HCT116 (cell line): ENCODE data around the gene UBE3D. TPM values are rescaled to one million over a fixed set of nuclear protein-coding genes. Genes with fewer than 3 reads are reported as not detected.

Source experiments
- ATAC-seq: fragments of 200-7000 bp; cut with Tn5 transposase; 2 replicates; pipeline ENCODE4 v1.9.1; 2020; ENCODE audit warnings: mild to moderate bottlenecking, moderate library complexity
- BruUV-seq: library from RNA; stranded (reverse); fragments of 400-500 nt; replicated peaks from 2 replicates; lab custom pipeline; 2021; lab: Mats Ljungman, UMichigan
- CTCF ChIA-PET: fragments of 300-600 bp; sonication (Branson Sonifier 250); formaldehyde crosslinking; loops from one replicate; lab custom pipeline; 2021; ENCODE audit warnings: antibody characterized with exemption; lab: Charles Lee
- POLR2A ChIA-PET: fragments of 300-600, 350-600 bp; sonication (Branson Sonifier 250); formaldehyde crosslinking; loops from one replicate; lab custom pipeline; 2021; ENCODE audit warnings: antibody characterized with exemption; lab: Charles Lee
- RAD21 ChIA-PET, 2 experiments: fragments of 300-600 bp; sonication (Branson Sonifier 250); formaldehyde crosslinking; loops; one replicate each; lab custom pipeline; 2023; ENCODE audit warnings: low total read pairs in 2 of 2; ENCODE audit not compliant: uncharacterized antibody in 2 of 2, unreplicated experiment in 2 of 2, low non-redundant PET in 1 of 2; lab: Charles Lee
- DNase-seq: peaks from one replicate; pipeline ENCODE4 v3.0.0-alpha.2; 2010; ENCODE audit warnings: low read depth, low spot score
- H2AFZ ChIP-seq: fragments of 200-600 bp; shearing (Covaris generic), sonication (generic); 2 replicates; pipeline ENCODE4 v1.6.1; 2017; ENCODE audit warnings: low read depth, mixed run types, mixed read lengths, antibody characterized with exemption, low read length; ENCODE audit not compliant: poor library complexity, severe bottlenecking
- H3K27ac ChIP-seq: 2 replicates; pipeline ENCODE4 v1.5.1; 2012; ENCODE audit warnings: low read depth, low read length
- H3K27me3 ChIP-seq: fragments of 200-600 bp; sonication (generic); 2 replicates; pipeline ENCODE4 v1.6.1; 2016; ENCODE audit warnings: mixed run types, low read length, mixed read lengths; ENCODE audit not compliant: insufficient read depth
- H3K36me3 ChIP-seq, 2 experiments: fragments of 200-500 bp in 1 of 2; fragments of 200-600 bp in 1 of 2; sonication (Bioruptor generic) in 1 of 2; sonication (generic) in 1 of 2; 2 replicates each; pipeline versions ENCODE4 v1.5.1 to v1.6.1; 2014 to 2016; ENCODE audit warnings: low read length in 2 of 2, inconsistent platforms in 1 of 2, mixed read lengths in 1 of 2, mixed run types in 1 of 2; ENCODE audit not compliant: insufficient read depth in 2 of 2, control insufficient read depth in 1 of 2
- H3K4me1 ChIP-seq, 2 experiments: fragments of 200-600 bp in 1 of 2; sonication (generic) in 1 of 2; 2 replicates each; pipeline versions ENCODE4 v1.5.1 to v1.6.1; 2012 to 2017; ENCODE audit warnings: low read length in 2 of 2, inconsistent platforms in 1 of 2, mild to moderate bottlenecking in 1 of 2, mixed read lengths in 1 of 2, mixed run types in 1 of 2, moderate library complexity in 1 of 2; ENCODE audit not compliant: insufficient read depth in 2 of 2, control insufficient read depth in 1 of 2
- H3K4me2 ChIP-seq: fragments of 200-600 bp; sonication (generic); 2 replicates; pipeline ENCODE4 v1.6.1; 2017; ENCODE audit warnings: mixed run types, low read length, mixed read lengths
- H3K4me3 ChIP-seq, 2 experiments: fragments of 200-600 bp in 1 of 2; sonication (generic) in 1 of 2; replicated peaks in 1 of 2; 2 replicates each; pipeline ENCODE4 v1.5.1; 2011 to 2016; ENCODE audit warnings: low read length in 2 of 2, control low read depth in 1 of 2, low read depth in 1 of 2, mild to moderate bottlenecking in 1 of 2, mixed read lengths in 1 of 2, mixed run types in 1 of 2
- H3K79me2 ChIP-seq: fragments of 200-600 bp; sonication (generic); 2 replicates; pipeline ENCODE4 v1.6.1; 2017; ENCODE audit warnings: mild to moderate bottlenecking, mixed run types, low read length, moderate library complexity, mixed read lengths; ENCODE audit not compliant: insufficient read depth
- H3K9ac ChIP-seq: fragments of 200-600 bp; sonication (generic); 2 replicates; pipeline ENCODE4 v1.6.1; 2016; ENCODE audit warnings: low read length, mixed read lengths
- H3K9me2 ChIP-seq: fragments of 200-600 bp; sonication (generic), shearing (Covaris generic); 2 replicates; pipeline ENCODE4 v1.6.1; 2017; ENCODE audit warnings: mixed run types, mild to moderate bottlenecking, moderate library complexity; ENCODE audit not compliant: insufficient read depth
- H3K9me3 ChIP-seq, 2 experiments: fragments of 200-500 bp in 1 of 2; fragments of 200-600 bp in 1 of 2; sonication (Bioruptor generic) in 1 of 2; sonication (generic) in 1 of 2; 2 replicates each; pipeline ENCODE4 v1.6.1; 2014 to 2017; ENCODE audit warnings: low read length in 2 of 2, mixed read lengths in 2 of 2, inconsistent platforms in 1 of 2, low read depth in 1 of 2, mild to moderate bottlenecking in 1 of 2, mixed run types in 1 of 2, moderate library complexity in 1 of 2; ENCODE audit not compliant: control insufficient read depth in 1 of 2, insufficient read depth in 1 of 2
- H4K20me1 ChIP-seq: fragments of 200-600 bp; sonication (generic), shearing (Covaris generic); 2 replicates; pipeline ENCODE4 v1.6.1; 2017; ENCODE audit warnings: mixed run types, mild to moderate bottlenecking, moderate library complexity; ENCODE audit not compliant: insufficient read depth
- CBX3 ChIP-seq: IDR thresholded peaks from 2 replicates; pipeline ENCODE4 v1.6.1; 2012; ENCODE audit warnings: low read depth
- EGR1 ChIP-seq: IDR thresholded peaks from 2 replicates; pipeline ENCODE4 v1.6.1; 2012; ENCODE audit warnings: low read depth
- ELF1 ChIP-seq: IDR thresholded peaks from 2 replicates; pipeline ENCODE4 v1.6.1; 2012; ENCODE audit warnings: low read depth, borderline replicate concordance
- EZH2phosphoT487 ChIP-seq: fragments of 200-600 bp; IDR thresholded peaks from 2 replicates; pipeline ENCODE4 v1.6.1; 2018; ENCODE audit warnings: antibody characterized with exemption, borderline replicate concordance
- JUND ChIP-seq: IDR thresholded peaks from 2 replicates; pipeline ENCODE4 v1.6.1; 2012
- POLR2A ChIP-seq: IDR thresholded peaks from 2 replicates; pipeline ENCODE4 v1.7.0; 2011; ENCODE audit warnings: borderline replicate concordance; ENCODE audit not compliant: insufficient read depth, insufficient read length; ENCODE audit errors: extremely low read depth
- POLR2AphosphoS5 ChIP-seq: IDR thresholded peaks from 2 replicates; pipeline ENCODE4 v1.6.1; 2011; ENCODE audit warnings: mild to moderate bottlenecking, low read depth, low read length, moderate library complexity
- RAD21 ChIP-seq: IDR thresholded peaks from 2 replicates; pipeline ENCODE4 v1.6.1; 2012; ENCODE audit warnings: low read depth, mild to moderate bottlenecking
- SRF ChIP-seq: IDR thresholded peaks from 2 replicates; pipeline ENCODE4 v1.6.1; 2012; ENCODE audit warnings: low read depth
- TCF7L2 ChIP-seq: IDR thresholded peaks from 2 replicates; pipeline ENCODE4 v1.7.0; 2011; ENCODE audit warnings: borderline replicate concordance, inconsistent platforms; ENCODE audit not compliant: insufficient read depth, insufficient read length; ENCODE audit errors: extremely low read depth
- ZNF274 ChIP-seq: fragments of 200-500 bp; sonication (Bioruptor generic); IDR thresholded peaks from 2 replicates; pipeline ENCODE4 v1.6.1; 2014; ENCODE audit warnings: mild to moderate bottlenecking, low read depth, low read length, inconsistent platforms
- intact Hi-C: fragments of 100-400 bp; cut with micrococcal nuclease; formaldehyde crosslinking; loops from 2 replicates; pipeline ENCODE4 v1.10.0; 2022
- total RNA-seq: library from RNA; stranded (reverse); gene quantifications from one replicate; pipeline ENCODE4 v1.2.1, GENCODE V29; 2021; ENCODE audit not compliant: unreplicated experiment
- TF ChIP-seq, protein P1 (sequence below), 3 experiments: fragments of 200-600 bp in 1 of 3; sonication (generic) in 1 of 3; IDR thresholded peaks in 2 of 3; conservative IDR thresholded peaks in 1 of 3; 2 replicates each; pipeline ENCODE4 v1.5.1; 2012 to 2017; ENCODE audit warnings: low read depth in 2 of 3, low read length in 2 of 3, antibody characterized with exemption in 1 of 3, borderline replicate concordance in 1 of 3, control low read depth in 1 of 3, mild to moderate bottlenecking in 1 of 3, mixed read lengths in 1 of 3, mixed run types in 1 of 3, moderate library complexity in 1 of 3; ENCODE audit not compliant: insufficient read depth in 1 of 3
- TF ChIP-seq, protein P2 (sequence below): IDR thresholded peaks from 2 replicates; pipeline ENCODE4 v1.6.1; 2012
- TF ChIP-seq, protein P3 (sequence below): IDR thresholded peaks from 2 replicates; pipeline ENCODE4 v1.6.1; 2011; ENCODE audit warnings: mild to moderate bottlenecking, low read length, moderate library complexity; ENCODE audit not compliant: insufficient replicate concordance; ENCODE audit errors: extremely low read depth
- TF ChIP-seq, protein P4 (sequence below): IDR thresholded peaks from 2 replicates; pipeline ENCODE4 v1.6.1; 2012; ENCODE audit warnings: low read depth

The UBE3D gene
- total RNA-seq, 1 experiment from 2014 or later: 9.0 TPM

DNA sequence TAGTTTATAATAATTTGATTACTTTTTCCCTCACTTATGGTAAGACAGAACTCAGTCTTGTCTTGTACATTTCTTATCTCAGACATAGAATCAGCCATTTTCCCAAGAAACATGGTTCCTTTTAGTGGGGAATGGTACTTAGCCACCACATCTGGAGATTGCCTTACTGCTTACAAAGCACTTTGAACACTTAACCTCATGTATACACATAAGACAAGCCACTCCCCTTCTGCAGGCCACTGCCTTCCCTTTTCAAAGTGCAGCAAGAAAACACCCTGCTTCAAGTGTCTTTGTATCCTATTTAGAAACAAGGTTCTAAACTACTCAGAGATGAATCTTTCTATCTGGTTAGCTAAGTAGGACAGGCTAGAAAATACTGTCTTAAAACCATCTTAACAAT, 159.2 kb downstream of the UBE3D start (continued):
- TF ChIP-seq, protein P1, sequence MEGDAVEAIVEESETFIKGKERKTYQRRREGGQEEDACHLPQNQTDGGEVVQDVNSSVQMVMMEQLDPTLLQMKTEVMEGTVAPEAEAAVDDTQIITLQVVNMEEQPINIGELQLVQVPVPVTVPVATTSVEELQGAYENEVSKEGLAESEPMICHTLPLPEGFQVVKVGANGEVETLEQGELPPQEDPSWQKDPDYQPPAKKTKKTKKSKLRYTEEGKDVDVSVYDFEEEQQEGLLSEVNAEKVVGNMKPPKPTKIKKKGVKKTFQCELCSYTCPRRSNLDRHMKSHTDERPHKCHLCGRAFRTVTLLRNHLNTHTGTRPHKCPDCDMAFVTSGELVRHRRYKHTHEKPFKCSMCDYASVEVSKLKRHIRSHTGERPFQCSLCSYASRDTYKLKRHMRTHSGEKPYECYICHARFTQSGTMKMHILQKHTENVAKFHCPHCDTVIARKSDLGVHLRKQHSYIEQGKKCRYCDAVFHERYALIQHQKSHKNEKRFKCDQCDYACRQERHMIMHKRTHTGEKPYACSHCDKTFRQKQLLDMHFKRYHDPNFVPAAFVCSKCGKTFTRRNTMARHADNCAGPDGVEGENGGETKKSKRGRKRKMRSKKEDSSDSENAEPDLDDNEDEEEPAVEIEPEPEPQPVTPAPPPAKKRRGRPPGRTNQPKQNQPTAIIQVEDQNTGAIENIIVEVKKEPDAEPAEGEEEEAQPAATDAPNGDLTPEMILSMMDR (IDR thresholded peaks at IDR 0.05 in 2 of 3, conservative IDR thresholded peaks at IDR 0.05 in 1 of 3; ENCODE audit: borderline replicate concordance in 1 of 3, insufficient read depth in 1 of 3, low read depth in 2 of 3, low read length in 2 of 3): no peak
- no peak for TF ChIP-seq EGR1

DNA sequence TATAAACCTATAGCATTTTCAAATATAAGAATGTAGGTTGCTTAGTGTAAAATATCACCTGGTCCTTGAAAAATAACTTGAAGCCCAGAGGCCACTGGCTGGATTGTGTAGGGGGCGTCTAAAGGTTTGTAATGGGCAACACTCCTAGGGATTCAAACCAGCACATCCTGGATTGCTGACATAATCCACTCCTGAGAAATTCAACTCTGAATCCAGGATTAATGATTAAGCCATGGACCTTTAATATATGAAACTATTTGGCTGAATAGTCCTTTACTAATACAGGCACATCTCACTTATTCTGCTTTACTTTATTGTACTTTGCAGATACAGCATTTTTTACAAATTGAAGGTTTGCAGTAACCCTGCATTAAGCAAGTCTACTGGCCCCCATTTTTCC, 160.8 kb downstream of the UBE3D start:
- DNase-seq (no peak), ATAC-seq (no peak)
- ChIA-PET CTCF (no interaction called here), POLR2A (no interaction called here), RAD21 (no interaction called here)
- H3K9me2 ChIP-seq: no peaks in the 10 kb centered on the region
- no peaks in the 10 kb centered on the region for H3K9me3 ChIP-seq
- BruUV-seq: no TSS peak
- H3K27ac ChIP-seq: no peak overlapping the region
- no peak overlapping the region for H2AFZ ChIP-seq
- intact Hi-C loops: no loop called here
- H4K20me1 ChIP-seq: no peaks in the 10 kb centered on the region
- H3K4me3 ChIP-seq: no peak overlapping the region
- no peak overlapping the region for H3K4me2 ChIP-seq
- H3K9ac ChIP-seq: no peak overlapping the region
- peaks cover 0 to 12% of the 10 kb centered on the region in 2 experiments; a peak in 1 of 4 replicates for H3K4me1 ChIP-seq
- no peaks in the 10 kb centered on the region for H3K79me2 ChIP-seq
- no peaks in the 10 kb centered on the region for H3K27me3 ChIP-seq
- no peaks in the 10 kb centered on the region for H3K36me3 ChIP-seq
- TF ChIP-seq CBX3 (no peak), ZNF274 (no peak), POLR2A (no peak), JUND (no peak), SRF (no peak), POLR2AphosphoS5 (no peak), TCF7L2 (no peak), ELF1 (no peak), RAD21 (no peak), EZH2phosphoT487 (no peak)
- TF ChIP-seq, protein P2, sequence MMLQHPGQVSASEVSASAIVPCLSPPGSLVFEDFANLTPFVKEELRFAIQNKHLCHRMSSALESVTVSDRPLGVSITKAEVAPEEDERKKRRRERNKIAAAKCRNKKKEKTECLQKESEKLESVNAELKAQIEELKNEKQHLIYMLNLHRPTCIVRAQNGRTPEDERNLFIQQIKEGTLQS: no peak
- TF ChIP-seq, protein P3, sequence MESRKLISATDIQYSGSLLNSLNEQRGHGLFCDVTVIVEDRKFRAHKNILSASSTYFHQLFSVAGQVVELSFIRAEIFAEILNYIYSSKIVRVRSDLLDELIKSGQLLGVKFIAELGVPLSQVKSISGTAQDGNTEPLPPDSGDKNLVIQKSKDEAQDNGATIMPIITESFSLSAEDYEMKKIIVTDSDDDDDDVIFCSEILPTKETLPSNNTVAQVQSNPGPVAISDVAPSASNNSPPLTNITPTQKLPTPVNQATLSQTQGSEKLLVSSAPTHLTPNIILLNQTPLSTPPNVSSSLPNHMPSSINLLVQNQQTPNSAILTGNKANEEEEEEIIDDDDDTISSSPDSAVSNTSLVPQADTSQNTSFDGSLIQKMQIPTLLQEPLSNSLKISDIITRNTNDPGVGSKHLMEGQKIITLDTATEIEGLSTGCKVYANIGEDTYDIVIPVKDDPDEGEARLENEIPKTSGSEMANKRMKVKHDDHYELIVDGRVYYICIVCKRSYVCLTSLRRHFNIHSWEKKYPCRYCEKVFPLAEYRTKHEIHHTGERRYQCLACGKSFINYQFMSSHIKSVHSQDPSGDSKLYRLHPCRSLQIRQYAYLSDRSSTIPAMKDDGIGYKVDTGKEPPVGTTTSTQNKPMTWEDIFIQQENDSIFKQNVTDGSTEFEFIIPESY: no peak
- TF ChIP-seq, protein P1 (IDR thresholded peaks at IDR 0.05 in 2 of 3, conservative IDR thresholded peaks at IDR 0.05 in 1 of 3; ENCODE audit: borderline replicate concordance in 1 of 3, insufficient read depth in 1 of 3, low read depth in 2 of 3, low read length in 2 of 3): no peak
- TF ChIP-seq, protein P4, sequence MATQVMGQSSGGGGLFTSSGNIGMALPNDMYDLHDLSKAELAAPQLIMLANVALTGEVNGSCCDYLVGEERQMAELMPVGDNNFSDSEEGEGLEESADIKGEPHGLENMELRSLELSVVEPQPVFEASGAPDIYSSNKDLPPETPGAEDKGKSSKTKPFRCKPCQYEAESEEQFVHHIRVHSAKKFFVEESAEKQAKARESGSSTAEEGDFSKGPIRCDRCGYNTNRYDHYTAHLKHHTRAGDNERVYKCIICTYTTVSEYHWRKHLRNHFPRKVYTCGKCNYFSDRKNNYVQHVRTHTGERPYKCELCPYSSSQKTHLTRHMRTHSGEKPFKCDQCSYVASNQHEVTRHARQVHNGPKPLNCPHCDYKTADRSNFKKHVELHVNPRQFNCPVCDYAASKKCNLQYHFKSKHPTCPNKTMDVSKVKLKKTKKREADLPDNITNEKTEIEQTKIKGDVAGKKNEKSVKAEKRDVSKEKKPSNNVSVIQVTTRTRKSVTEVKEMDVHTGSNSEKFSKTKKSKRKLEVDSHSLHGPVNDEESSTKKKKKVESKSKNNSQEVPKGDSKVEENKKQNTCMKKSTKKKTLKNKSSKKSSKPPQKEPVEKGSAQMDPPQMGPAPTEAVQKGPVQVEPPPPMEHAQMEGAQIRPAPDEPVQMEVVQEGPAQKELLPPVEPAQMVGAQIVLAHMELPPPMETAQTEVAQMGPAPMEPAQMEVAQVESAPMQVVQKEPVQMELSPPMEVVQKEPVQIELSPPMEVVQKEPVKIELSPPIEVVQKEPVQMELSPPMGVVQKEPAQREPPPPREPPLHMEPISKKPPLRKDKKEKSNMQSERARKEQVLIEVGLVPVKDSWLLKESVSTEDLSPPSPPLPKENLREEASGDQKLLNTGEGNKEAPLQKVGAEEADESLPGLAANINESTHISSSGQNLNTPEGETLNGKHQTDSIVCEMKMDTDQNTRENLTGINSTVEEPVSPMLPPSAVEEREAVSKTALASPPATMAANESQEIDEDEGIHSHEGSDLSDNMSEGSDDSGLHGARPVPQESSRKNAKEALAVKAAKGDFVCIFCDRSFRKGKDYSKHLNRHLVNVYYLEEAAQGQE: no peak
